Gastroesophageal sphincter (tissue), 4 donors: Measurements from ENCODE around the gene SPINT1. TPM values are rescaled to one million over a fixed set of nuclear protein-coding genes. Genes with fewer than 3 reads are reported as not detected.

Experiments used
- ATAC-seq: fragments of 150-250 bp; one replicate; pipeline ENCODE4 v1.9.1; 2016; ENCODE audit warnings: mild to moderate bottlenecking, moderate library complexity
- H3K27ac ChIP-seq, 4 donors: fragments of 200-600 bp; sonication (generic) in 3 of 4; 1 replicate in 3 of 4; 2 replicates in 1 of 4; pipeline ENCODE4 v1.5.1; 2016 to 2019
- H3K27me3 ChIP-seq: fragments of 200-600 bp; sonication (generic); one replicate; pipeline ENCODE4 v1.5.1; 2019
- H3K36me3 ChIP-seq, 2 donors: fragments of 200-600 bp; sonication (generic); one replicate each; pipeline ENCODE4 v1.5.1; 2019; ENCODE audit warnings: control low read depth in 1 of 2
- H3K4me1 ChIP-seq, 3 donors: fragments of 200-600 bp; sonication (generic); 1 replicate in 2 of 3; 2 replicates in 1 of 3; pipeline ENCODE4 v1.5.1; 2016 to 2019; ENCODE audit warnings: control low read depth in 2 of 3
- H3K4me3 ChIP-seq, 2 donors: fragments of 200-600 bp; sonication (generic); one replicate each; pipeline ENCODE4 v1.5.1; 2019; ENCODE audit warnings: mild to moderate bottlenecking in 1 of 2, moderate library complexity in 1 of 2
- H3K9me3 ChIP-seq, 3 donors: fragments of 200-600 bp; sonication (generic); one replicate each; pipeline ENCODE4 v1.5.1; 2017 to 2019; ENCODE audit warnings: control low read depth in 2 of 3
- EP300 ChIP-seq: sonication (generic); formaldehyde crosslinking; IDR thresholded peaks from one replicate; pipeline ENCODE4 v1.6.1; 2017; ENCODE audit warnings: antibody characterized with exemption, mild to moderate bottlenecking
- POLR2A ChIP-seq, 2 donors: fragments of 450-650 bp; IDR thresholded peaks; one replicate each; pipeline ENCODE4 v1.6.1; 2017; ENCODE audit warnings: antibody characterized with exemption in 2 of 2, mild to moderate bottlenecking in 2 of 2, moderate library complexity in 1 of 2
- POLR2AphosphoS5 ChIP-seq: sonication (generic); formaldehyde crosslinking; IDR thresholded peaks from one replicate; pipeline ENCODE4 v1.6.1; 2017; ENCODE audit warnings: antibody characterized with exemption
- WGBS, 2 donors: methylation state at CpG; one replicate each; pipeline ENCODE4 v1.1.5; 2018; ENCODE audit warnings: low coverage in 1 of 2; 5-methylcytosine and 5-hydroxymethylcytosine counted together
- total RNA-seq, 4 donors: library from RNA; depleted of rRNA; stranded (reverse); fragments of >200 nt; gene quantifications; one replicate each; pipeline ENCODE4 v1.1.0, GENCODE V29; 2016
- TF ChIP-seq, protein P1 (sequence below), 4 experiments: fragments of 200-600 bp in 2 of 4; fragments of 450-650 bp in 2 of 4; sonication (generic) in 1 of 4; IDR thresholded peaks; one replicate each; pipeline ENCODE4 v1.5.1; 2017 to 2019; ENCODE audit warnings: antibody characterized with exemption in 4 of 4, mild to moderate bottlenecking in 2 of 4, moderate library complexity in 2 of 4

SPINT1 gene
- total RNA-seq, 4 donors from 2014 or later: 2.0 to 29.8 (median 2.8) TPM

DNA sequence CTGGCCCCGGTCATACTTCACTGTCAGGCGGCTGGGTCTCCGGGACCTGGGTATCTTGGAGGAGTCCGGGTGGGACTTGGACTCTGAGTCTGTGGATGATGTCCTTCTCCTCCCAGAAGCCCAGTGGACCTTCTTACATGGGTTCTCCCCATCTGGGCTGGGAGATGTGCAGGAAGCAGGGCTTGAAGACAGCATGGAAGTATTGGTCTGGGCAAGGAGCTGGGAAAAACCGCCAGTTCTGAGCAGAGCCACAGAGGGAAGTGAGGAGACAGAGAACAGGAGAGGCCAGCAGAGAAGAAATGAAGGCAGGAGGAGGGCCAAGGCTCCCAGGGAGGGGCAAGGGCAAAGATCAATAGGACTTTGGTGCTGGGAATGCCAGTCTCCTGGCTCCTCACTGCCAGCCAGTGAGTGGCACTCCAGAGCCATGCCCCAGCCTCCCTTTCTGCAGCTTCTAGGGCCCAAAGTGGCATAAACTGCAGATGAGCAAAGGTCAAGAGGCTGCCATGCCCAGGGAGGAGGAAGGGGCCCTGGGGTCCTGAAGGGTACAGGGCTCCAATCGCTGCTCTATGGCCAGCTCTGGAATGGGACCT lies 15.3 kb upstream of the SPINT1 start, which contains the start of gene PPP1R14D:
Gene PPP1R14D (minus strand): TSS at position 262 of the 590 bp plus-strand sequence. CDS start 67 bp downstream, at position 195.
- TF ChIP-seq, protein P1, sequence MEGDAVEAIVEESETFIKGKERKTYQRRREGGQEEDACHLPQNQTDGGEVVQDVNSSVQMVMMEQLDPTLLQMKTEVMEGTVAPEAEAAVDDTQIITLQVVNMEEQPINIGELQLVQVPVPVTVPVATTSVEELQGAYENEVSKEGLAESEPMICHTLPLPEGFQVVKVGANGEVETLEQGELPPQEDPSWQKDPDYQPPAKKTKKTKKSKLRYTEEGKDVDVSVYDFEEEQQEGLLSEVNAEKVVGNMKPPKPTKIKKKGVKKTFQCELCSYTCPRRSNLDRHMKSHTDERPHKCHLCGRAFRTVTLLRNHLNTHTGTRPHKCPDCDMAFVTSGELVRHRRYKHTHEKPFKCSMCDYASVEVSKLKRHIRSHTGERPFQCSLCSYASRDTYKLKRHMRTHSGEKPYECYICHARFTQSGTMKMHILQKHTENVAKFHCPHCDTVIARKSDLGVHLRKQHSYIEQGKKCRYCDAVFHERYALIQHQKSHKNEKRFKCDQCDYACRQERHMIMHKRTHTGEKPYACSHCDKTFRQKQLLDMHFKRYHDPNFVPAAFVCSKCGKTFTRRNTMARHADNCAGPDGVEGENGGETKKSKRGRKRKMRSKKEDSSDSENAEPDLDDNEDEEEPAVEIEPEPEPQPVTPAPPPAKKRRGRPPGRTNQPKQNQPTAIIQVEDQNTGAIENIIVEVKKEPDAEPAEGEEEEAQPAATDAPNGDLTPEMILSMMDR (IDR thresholded peaks at IDR 0.05): no peak
- TF ChIP-seq POLR2A (IDR thresholded peaks at IDR 0.05) (no peak), POLR2AphosphoS5 (no peak), EP300 (no peak)
- no peak within 1 kb of the TSS for H3K27ac ChIP-seq

DNA sequence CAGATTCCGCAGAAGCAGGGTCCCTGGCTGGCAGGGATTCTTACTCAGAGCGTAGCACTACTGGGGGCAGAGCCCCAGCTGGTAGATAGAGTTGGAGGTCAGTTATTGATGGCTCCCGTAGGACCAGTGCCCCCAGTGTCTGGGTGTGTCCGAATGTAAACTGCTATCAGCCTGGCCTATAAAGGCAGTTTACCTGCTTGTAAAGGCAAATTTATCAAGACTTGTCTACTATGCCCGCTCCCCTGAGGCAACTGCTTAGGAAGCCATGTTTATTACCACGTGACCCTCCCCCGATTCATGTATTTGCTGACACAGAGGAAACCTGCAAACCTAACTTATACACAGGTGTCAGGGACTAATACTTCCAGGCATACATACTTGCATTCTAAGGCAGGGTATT lies 14.7 kb upstream of the SPINT1 start:
- H3K27me3 ChIP-seq: peaks cover 27% of the 10 kb centered on the region
- H3K9me3 ChIP-seq: no peaks in the 10 kb centered on the region
- H3K36me3 ChIP-seq: no peaks in the 10 kb centered on the region
- 82 to 97% methylated on average over 3 of the region's 7 CpGs for WGBS, 2 donors
- H3K27ac ChIP-seq: no peak overlapping the region
- ATAC-seq: no peak
- no peak for TF ChIP-seq EP300
- no peak for TF ChIP-seq POLR2AphosphoS5
- TF ChIP-seq, protein P1 (IDR thresholded peaks at IDR 0.05): no peak
- no peaks in the 10 kb centered on the region for H3K4me1 ChIP-seq
- no peak overlapping the region for H3K4me3 ChIP-seq

More for the DNA sequence above, 15.3 kb upstream of the SPINT1 start, which contains the start of gene PPP1R14D:
- Histone ChIP-seq H3K4me1 (no peaks in the 10 kb centered on the region), H3K4me3 (no peak within 1 kb of the TSS), H3K9me3 (no peaks in the 10 kb centered on the region), H3K36me3 (no peaks in the 10 kb centered on the region), H3K27me3 (peaks cover 33% of the 10 kb centered on the region)
- no peak for ATAC-seq
- WGBS, 2 donors: no CpG with 5 or more reads among the region's 6 CpGs

DNA sequence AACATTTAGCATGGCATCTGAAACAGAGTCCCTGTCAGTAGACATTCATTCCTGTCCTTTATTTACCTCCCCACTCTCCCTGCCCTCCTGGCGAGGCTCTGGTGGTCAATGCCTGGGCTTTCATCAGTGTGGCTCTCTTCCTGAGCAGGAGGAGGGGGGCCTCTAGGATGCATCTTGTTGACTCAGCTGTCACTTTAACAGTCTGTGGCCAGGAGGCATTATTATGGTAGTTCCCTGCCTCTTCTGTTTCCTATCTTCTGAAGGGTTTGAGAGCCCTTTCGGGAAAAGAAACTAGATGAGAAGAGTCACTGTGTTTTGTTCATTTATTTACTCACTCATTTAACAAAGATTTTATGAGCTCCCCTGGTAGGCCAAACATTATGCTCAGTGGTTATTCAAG lies 13.0 kb upstream of the SPINT1 start:
- 71 to 76% methylated on average over 2 of the region's 2 CpGs for WGBS, 2 donors
- Histone ChIP-seq H3K27me3 (peaks cover 20% of the 10 kb centered on the region), H3K9me3 (no peaks in the 10 kb centered on the region), H3K27ac (no peak overlapping the region), H3K4me1 (no peaks in the 10 kb centered on the region), H3K4me3 (no peak overlapping the region), H3K36me3 (no peaks in the 10 kb centered on the region)
- TF ChIP-seq, protein P1 (IDR thresholded peaks at IDR 0.05): no peak
- TF ChIP-seq POLR2A (IDR thresholded peaks at IDR 0.05) (no peak), EP300 (no peak), POLR2AphosphoS5 (no peak)
- no peak for ATAC-seq

DNA sequence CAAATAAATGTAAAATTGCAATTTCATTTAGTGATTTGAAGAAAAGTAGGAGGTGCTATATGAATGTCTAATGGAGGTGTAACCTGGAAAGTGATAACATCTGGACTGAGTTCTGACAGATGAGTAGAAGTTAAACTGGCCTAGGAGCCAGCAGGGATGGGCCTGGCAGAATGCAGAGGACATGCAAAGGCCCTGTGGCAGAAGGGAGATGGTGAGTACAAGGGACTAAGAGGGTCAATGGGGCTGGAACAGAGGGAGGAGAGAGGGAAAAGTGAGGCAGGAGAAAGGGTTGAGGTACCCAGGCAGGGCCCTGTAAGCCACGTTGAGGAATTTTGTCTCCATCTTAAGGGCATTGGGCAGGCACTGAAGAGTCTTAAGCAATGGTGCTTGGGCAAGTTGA lies 12.0 kb upstream of the SPINT1 start:
- H3K4me3 ChIP-seq: no peak overlapping the region
- no peaks in the 10 kb centered on the region for H3K4me1 ChIP-seq
- no peaks in the 10 kb centered on the region for H3K36me3 ChIP-seq
- no peak for TF ChIP-seq EP300
- TF ChIP-seq POLR2A (IDR thresholded peaks at IDR 0.05): no peak
- peaks cover 18% of the 10 kb centered on the region for H3K27me3 ChIP-seq
- no peaks in the 10 kb centered on the region for H3K9me3 ChIP-seq
- no peak overlapping the region for H3K27ac ChIP-seq
- ATAC-seq: no peak
- WGBS, 2 donors: 55% methylated on average over 1 of the region's 1 CpG; no CpG with 5 or more reads in 1 of the 2 donors

DNA sequence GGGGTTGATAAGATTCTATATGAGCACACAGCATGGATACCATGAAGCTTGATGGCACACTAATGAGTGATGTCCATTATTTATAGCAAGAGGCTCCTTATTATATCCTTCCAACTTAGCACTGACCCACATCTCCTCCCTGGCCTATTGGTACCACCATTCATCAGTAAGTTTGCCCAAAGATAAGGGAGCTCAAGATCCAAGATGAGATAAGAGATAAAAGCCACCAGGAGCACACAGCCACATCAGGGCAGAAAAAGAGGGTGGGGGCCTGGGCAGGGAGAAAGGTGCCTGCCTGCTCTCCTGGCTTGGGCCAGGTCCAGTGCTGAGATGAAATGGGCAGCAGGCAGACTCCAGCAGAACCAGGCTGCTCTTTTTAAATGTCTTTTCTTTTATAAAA lies 10.9 kb upstream of the SPINT1 start:
- no peaks in the 10 kb centered on the region for H3K36me3 ChIP-seq
- no peaks in the 10 kb centered on the region for H3K4me1 ChIP-seq
- no peak for ATAC-seq
- no peaks in the 10 kb centered on the region for H3K9me3 ChIP-seq
- no peak overlapping the region for H3K27ac ChIP-seq
- H3K4me3 ChIP-seq: no peak overlapping the region
- peaks cover 11% of the 10 kb centered on the region for H3K27me3 ChIP-seq
- TF ChIP-seq POLR2A (IDR thresholded peaks at IDR 0.05) (no peak), POLR2AphosphoS5 (no peak), EP300 (no peak)
- TF ChIP-seq, protein P1 (IDR thresholded peaks at IDR 0.05): no peak
